Measurements from ENCODE around the gene RPS16. TPM values are rescaled to one million over a fixed set of nuclear protein-coding genes. Genes with fewer than 3 reads are reported as not detected.

Gene RPS16
- total and polyA plus RNA-seq, 2 donors (not counting 1 experiment from before 2014, with no cell fraction given), result 3,910 to 6,448 TPM

GRCh38 chr19:39403331-39404312, 32.1 kb downstream of the RPS16 start:
- peak; percentile 34 for ATAC-seq (ENCODE audit: low read depth)
- H3K4me1 Mint-ChIP-seq, result peaks cover 71% of the 10 kb centered on the region
- H3K4me2 ChIP-seq (replicated peaks; ENCODE audit: low read depth, low read length, poor library complexity, severe bottlenecking), result peak overlapping the region; percentile 100
- peak overlapping the region; percentile 100 for H3K27ac ChIP-seq (ENCODE audit: low read length in 2 of 2)
- H3K9me3 Mint-ChIP-seq (ENCODE audit: insufficient read depth), result no peaks in the 10 kb centered on the region
- H3K27me3 Mint-ChIP-seq, result no peaks in the 10 kb centered on the region
- peak overlapping the region; percentile 98 for H3K9ac ChIP-seq (ENCODE audit: low read length)
- H3K79me2 ChIP-seq (ENCODE audit: control insufficient read depth, insufficient read depth, low read length), result peaks cover 67% of the 10 kb centered on the region
- no peaks in the 10 kb centered on the region for H3K27me3 ChIP-seq (replicated peaks in 1 of 4; ENCODE audit: control extremely low read depth in 1 of 4, control insufficient read depth in 3 of 4, insufficient read depth in 4 of 4, low read length in 3 of 4)
- peaks cover 0 to 11% (median 0%) of the 10 kb centered on the region in 3 donors for H3K9me3 ChIP-seq (ENCODE audit: control extremely low read depth in 1 of 3, control insufficient read depth in 2 of 3, insufficient read depth in 1 of 3, low read length in 2 of 3)
- no peak overlapping the region for H2AFZ ChIP-seq (ENCODE audit: insufficient read depth, low read depth, low read length, poor library complexity, severe bottlenecking)
- peak overlapping the region; percentile 63 to 91 (median 76) for H3K4me3 ChIP-seq (ENCODE audit: control extremely low read depth in 1 of 5, extremely low read depth in 1 of 5, insufficient read depth in 1 of 5, low read depth in 2 of 5, low read length in 4 of 5)
- DNase-seq, result peak; percentile 98
- H3K27ac Mint-ChIP-seq, result peak overlapping the region; percentile 96
- ChIA-PET POLR2A (interaction anchor here (0.5 to 8.8 kb wide), 17 partner anchors 8 to 1193 kb away, joined by 3 to 74 read pairs (median 4); partner anchors contain the start of genes EIF3K, MED29, PAF1 and PLEKHG2), CTCF (interaction anchor here (1.2 to 2.0 kb wide), 3 partner anchors 8 to 13 kb away, joined by 3 to 5 read pairs (median 5); partner anchors contain the start of genes MED29, PAF1 and PLEKHG2)
- under 1% methylated on average over 38 of the region's 43 CpGs for WGBS (ENCODE audit: insufficient coverage)
- peak overlapping the region; percentile 94 for H3K4me3 Mint-ChIP-seq
- peaks cover 0 to 16% of the 10 kb centered on the region in 2 experiments for H3K36me3 ChIP-seq (replicated peaks in 1 of 2; ENCODE audit: control extremely low read depth in 1 of 2, control insufficient read depth in 1 of 2, extremely low read depth in 1 of 2, insufficient read depth in 2 of 2, low read length in 1 of 2)
- H3K4me1 ChIP-seq (ENCODE audit: control insufficient read depth in 2 of 2, insufficient read depth in 2 of 2, low read length in 2 of 2), result peaks cover 59 to 78% of the 10 kb centered on the region in 2 donors
- intact Hi-C loops (cut with micrococcal nuclease), result loop anchor here (10.0 kb wide), 1 partner anchor 539 kb away; no protein-coding TSS in a partner anchor
- TF ChIP-seq CTCF (IDR thresholded peaks at IDR 0.05) (no peak), EZH2 (IDR thresholded peaks at IDR 0.05; ENCODE audit: borderline replicate concordance, insufficient read depth, low read depth, low read length, poor library complexity, severe bottlenecking) (no peak)
- H4K20me1 ChIP-seq (ENCODE audit: control insufficient read depth, insufficient read depth, low read length, poor library complexity, severe bottlenecking), result peaks cover 20% of the 10 kb centered on the region
